Dermis blood vessel endothelial cell (primary cell): Measurements from ENCODE around the gene TMEM198. TPM values are rescaled to one million over a fixed set of nuclear protein-coding genes. Genes with fewer than 3 reads are reported as not detected.

Experiments
- DNase-seq: peaks from one replicate; pipeline ENCODE4 v3.0.0; 2010
- total RNA-seq: library from RNA; depleted of rRNA; stranded (reverse); fragments of >200 nt; gene quantifications from 2 replicates; pipeline ENCODE4 v1.2.3, GENCODE V29; 2014

Gene TMEM198
- total RNA-seq, 1 donor from 2014 or later: under 0.01 TPM

GRCh38 chr2:219545943-219546352 lies 2.1 kb downstream of the TMEM198 start:
- no peak for DNase-seq

- DNase-seq: no peak
These were observed 3.8 kb downstream of the TMEM198 start for GRCh38 chr2:219547621-219548020.

- no peak for DNase-seq
These were observed 5.2 kb downstream of the TMEM198 start for GRCh38 chr2:219548990-219549389.

GRCh38 chr2:219549619-219550018 lies 5.8 kb downstream of the TMEM198 start:
- no peak for DNase-seq

- no peak for DNase-seq
These were observed 7.9 kb downstream of the TMEM198 start for GRCh38 chr2:219551441-219552381.

- DNase-seq: peak; percentile 72
These were observed 8.7 kb downstream of the TMEM198 start for GRCh38 chr2:219552382-219553167.

GRCh38 chr2:219553168-219553417 lies 9.3 kb downstream of the TMEM198 start:
- DNase-seq: no peak

- DNase-seq: no peak
These were observed 9.7 kb downstream of the TMEM198 start for GRCh38 chr2:219553463-219553963.

GRCh38 chr2:219554350-219554749 lies 10.5 kb downstream of the TMEM198 start:
- no peak for DNase-seq

GRCh38 chr2:219555956-219556355 lies 12.1 kb downstream of the TMEM198 start:
- DNase-seq: no peak

- no peak for DNase-seq
These were observed 12.6 kb downstream of the TMEM198 start for GRCh38 chr2:219556413-219556812.

GRCh38 chr2:219557320-219557719 lies 13.5 kb downstream of the TMEM198 start:
- DNase-seq: no peak

GRCh38 chr2:219557791-219558785 lies 14.3 kb downstream of the TMEM198 start:
- DNase-seq: no peak

- DNase-seq: no peak
These were observed 15.5 kb downstream of the TMEM198 start for GRCh38 chr2:219559156-219559915.

- peak; percentile 13 for DNase-seq
These were observed 16.4 kb downstream of the TMEM198 start for GRCh38 chr2:219560037-219560892.

- DNase-seq: no peak
These were observed 17.0 kb downstream of the TMEM198 start for GRCh38 chr2:219560893-219561178.

- DNase-seq: no peak
These were observed 17.6 kb downstream of the TMEM198 start for GRCh38 chr2:219561179-219562048.

GRCh38 chr2:219562049-219563020 lies 18.5 kb downstream of the TMEM198 start:
- no peak for DNase-seq
